IMR-90 (cell line): Measurements from ENCODE around the gene TMPRSS2. TPM values are rescaled to one million over a fixed set of nuclear protein-coding genes. Genes with fewer than 3 reads are reported as not detected.

Experiments used
- ATAC-seq: fragments of 200-7000 bp; cut with Tn5 transposase; 2 replicates; pipeline ENCODE4 v1.9.1; 2020; ENCODE audit warnings: low read depth, mild to moderate bottlenecking, moderate library complexity
- BruUV-seq: library from RNA; stranded (reverse); fragments of 400-500 nt; replicated peaks from 2 replicates; lab custom pipeline; 2021; lab: Mats Ljungman, UMichigan
- CTCF ChIA-PET: fragments of 300-600 bp; formaldehyde crosslinking; extraction: SDS; loops from one replicate; lab custom pipeline; 2021; ENCODE audit warnings: antibody characterized with exemption; lab: Yijun Ruan, JAX
- POLR2A ChIA-PET: fragments of 300-600 bp; sonication (Branson Sonifier 250); formaldehyde crosslinking; loops from one replicate; lab custom pipeline; 2022; ENCODE audit warnings: antibody characterized with exemption; ENCODE audit not compliant: unreplicated experiment; lab: Charles Lee
- DNase-seq: peaks from one replicate; pipeline ENCODE4 v3.0.0; 2013
- H2AFZ ChIP-seq: replicated peaks from 2 replicates; pipeline ENCODE3; 2013; ENCODE audit warnings: low read length, mild to moderate bottlenecking; ENCODE audit not compliant: poor library complexity
- H2AK5ac ChIP-seq: 2 replicates; pipeline ENCODE4 v1.6.1; 2013; ENCODE audit warnings: low read depth, low read length, inconsistent platforms
- H2AK9ac ChIP-seq: replicated peaks from 2 replicates; pipeline ENCODE3; 2013; ENCODE audit warnings: mild to moderate bottlenecking, low read depth, low read length, moderate library complexity; ENCODE audit not compliant: poor library complexity
- H2BK120ac ChIP-seq: 2 replicates; pipeline ENCODE4 v1.6.1; 2013; ENCODE audit warnings: low read depth, low read length, inconsistent platforms
- H2BK15ac ChIP-seq: 3 replicates; pipeline ENCODE4 v1.6.1; 2013; ENCODE audit warnings: low read depth, low read length, inconsistent platforms
- H2BK20ac ChIP-seq: 2 replicates; pipeline ENCODE4 v1.6.1; 2013; ENCODE audit warnings: low read depth, mild to moderate bottlenecking, inconsistent platforms, low read length, moderate library complexity
- H2BK5ac ChIP-seq: 2 replicates; pipeline ENCODE4 v1.6.1; 2013; ENCODE audit warnings: mild to moderate bottlenecking, low read depth, low read length, inconsistent platforms; ENCODE audit not compliant: poor library complexity, severe bottlenecking
- H3K14ac ChIP-seq: replicated peaks from 2 replicates; pipeline ENCODE4 v1.6.1; 2013; ENCODE audit warnings: low read depth, low read length, inconsistent platforms
- H3K18ac ChIP-seq: 2 replicates; pipeline ENCODE4 v1.6.1; 2013; ENCODE audit warnings: low read depth, low read length, control low read depth
- H3K23ac ChIP-seq: 2 replicates; pipeline ENCODE4 v1.6.1; 2013; ENCODE audit warnings: low read depth, low read length, inconsistent platforms
- H3K27ac ChIP-seq: 2 replicates; pipeline ENCODE4 v1.5.1; 2013; ENCODE audit warnings: mild to moderate bottlenecking, control low read depth, low read length; ENCODE audit not compliant: insufficient read depth
- H3K27me3 ChIP-seq: 2 replicates; pipeline ENCODE4 v1.6.1; 2013; ENCODE audit warnings: low read length; ENCODE audit not compliant: control insufficient read depth, insufficient read depth
- H3K36me3 ChIP-seq: 2 replicates; pipeline ENCODE4 v1.6.1; 2013; ENCODE audit warnings: low read length, mixed read lengths; ENCODE audit not compliant: control insufficient read depth, insufficient read depth
- H3K4ac ChIP-seq: 2 replicates; pipeline ENCODE4 v1.6.1; 2013; ENCODE audit warnings: low read depth, low read length, inconsistent platforms
- H3K4me1 ChIP-seq: 2 replicates; pipeline ENCODE4 v1.6.1; 2013; ENCODE audit warnings: low read length, mixed read lengths; ENCODE audit not compliant: control insufficient read depth, insufficient read depth
- H3K4me2 ChIP-seq: 2 replicates; pipeline ENCODE4 v1.6.1; 2013; ENCODE audit warnings: low read depth, mild to moderate bottlenecking, control low read depth, low read length, moderate library complexity
- H3K4me3 ChIP-seq: 2 replicates; pipeline ENCODE4 v1.5.1; 2013; ENCODE audit warnings: low read depth, mild to moderate bottlenecking, control low read depth, low read length, moderate library complexity; ENCODE audit not compliant: insufficient read depth
- H3K56ac ChIP-seq: 2 replicates; pipeline ENCODE4 v1.6.1; 2013; ENCODE audit warnings: low read length, inconsistent platforms; ENCODE audit not compliant: insufficient read depth; ENCODE audit errors: extremely low read depth
- H3K79me1 ChIP-seq, 2 experiments: 2 replicates each; pipeline ENCODE4 v1.6.1; 2013; ENCODE audit warnings: low read length in 2 of 2, inconsistent platforms in 1 of 2, low read depth in 1 of 2
- H3K9ac ChIP-seq: 2 replicates; pipeline ENCODE4 v1.6.1; 2013; ENCODE audit warnings: low read depth, low read length, control low read depth
- H3K9me1 ChIP-seq: 2 replicates; pipeline ENCODE4 v1.6.1; 2013; ENCODE audit warnings: low read length, inconsistent platforms; ENCODE audit not compliant: insufficient read depth
- H3K9me3 ChIP-seq: 2 replicates; pipeline ENCODE4 v1.6.1; 2013; ENCODE audit warnings: low read length; ENCODE audit not compliant: control insufficient read depth, insufficient read depth
- H4K20me1 ChIP-seq: 2 replicates; pipeline ENCODE4 v1.6.1; 2013; ENCODE audit warnings: low read length, inconsistent platforms; ENCODE audit not compliant: insufficient read depth
- H4K5ac ChIP-seq: 2 replicates; pipeline ENCODE4 v1.6.1; 2013; ENCODE audit warnings: mild to moderate bottlenecking, low read depth, low read length, control low read depth
- H4K8ac ChIP-seq, 2 experiments: 2 replicates each; pipeline ENCODE4 v1.6.1; 2013; ENCODE audit warnings: low read depth in 2 of 2, low read length in 2 of 2, control low read depth in 1 of 2, inconsistent platforms in 1 of 2
- H4K91ac ChIP-seq: 2 replicates; pipeline ENCODE4 v1.6.1; 2013; ENCODE audit warnings: low read depth, low read length, inconsistent platforms; ENCODE audit not compliant: insufficient read depth
- CEBPB ChIP-seq: IDR thresholded peaks from 2 replicates; pipeline ENCODE4 v1.6.1; 2012; ENCODE audit warnings: low read depth, low read length, improper control_type of control experiment
- CHD1 ChIP-seq: IDR thresholded peaks from 2 replicates; pipeline ENCODE4 v1.6.1; 2012; ENCODE audit warnings: low read depth, low read length, improper control_type of control experiment
- MAZ ChIP-seq: IDR thresholded peaks from 2 replicates; pipeline ENCODE4 v1.6.1; 2012; ENCODE audit warnings: low read depth, mild to moderate bottlenecking, low read length, improper control_type of control experiment, moderate library complexity, borderline replicate concordance
- POLR2A ChIP-seq: IDR thresholded peaks from 2 replicates; pipeline ENCODE4 v1.6.1; 2012; ENCODE audit warnings: mild to moderate bottlenecking, low read depth, low read length
- RAD21 ChIP-seq: IDR thresholded peaks from 2 replicates; pipeline ENCODE4 v1.6.1; 2012; ENCODE audit warnings: low read length, improper control_type of control experiment
- RCOR1 ChIP-seq: IDR thresholded peaks from 2 replicates; pipeline ENCODE4 v1.6.1; 2012; ENCODE audit warnings: mild to moderate bottlenecking, low read length, improper control_type of control experiment; ENCODE audit not compliant: insufficient replicate concordance
- RFX5 ChIP-seq: IDR thresholded peaks from 2 replicates; pipeline ENCODE4 v1.8.0; 2012; ENCODE audit warnings: low read depth, mild to moderate bottlenecking, low read length, moderate library complexity
- WGBS, 2 experiments: methylation state at CpG; one replicate each; pipeline versions ENCODE4 v1.1.5 to v1.1.7; 2013; ENCODE audit warnings: missing lambda C conversion rate in 2 of 2; ENCODE audit not compliant: insufficient read length in 1 of 2; ENCODE audit errors: extremely low coverage in 2 of 2; 5-methylcytosine and 5-hydroxymethylcytosine counted together
- dilution Hi-C: fragments of 300-500 bp; cut with HindIII; formaldehyde crosslinking; loops from one replicate; pipeline ENCODE4 v1.14.3; 2018; ENCODE audit warnings: low sequenced_read_pairs; ENCODE audit not compliant: unreplicated experiment
- in situ Hi-C: fragments of 300-500 bp; cut with MboI; formaldehyde crosslinking; loops from 3 replicates; pipeline ENCODE4 v1.14.3; 2019; ENCODE audit warnings: low sequenced_read_pairs, inconsistent platforms, mixed read lengths
- intact Hi-C: fragments of 100-400 bp; cut with micrococcal nuclease; formaldehyde crosslinking; loops from 2 replicates; pipeline ENCODE4 v1.10.0; 2022
- polyA plus RNA-seq, 3 experiments: library from polyadenylated mRNA; depleted of rRNA; stranded (reverse); fragments of >200 nt; gene quantifications; 2 replicates each; pipeline ENCODE4 v1.2.3, GENCODE V29; 2012; ENCODE audit warnings: low replicate concordance in 1 of 3
- total RNA-seq: library from RNA; depleted of rRNA; stranded (reverse); fragments of >200 nt; gene quantifications from 2 replicates; pipeline ENCODE4 v1.2.3, GENCODE V29; 2012

TMPRSS2 gene
- total and polyA plus RNA-seq, 2 of the 4 experiments (the other 2 are of a cell fraction): not detected

- no peaks in the 10 kb centered on the region for H3K9me1 ChIP-seq
- no peak overlapping the region for H4K91ac ChIP-seq
- no peak overlapping the region for H4K8ac ChIP-seq
- H3K18ac ChIP-seq: no peak overlapping the region
- H2BK120ac ChIP-seq: no peak overlapping the region
- no CpG with 5 or more reads among the region's 3 CpGs for WGBS, 2 experiments
- dilution Hi-C loops (no loop called here), intact Hi-C loops (no loop called here), in situ Hi-C loops (loop anchor here (10.0 kb wide), 1 partner anchor 105 kb away; no protein-coding TSS in a partner anchor)
- no TSS peak for BruUV-seq
- H3K4me2 ChIP-seq: no peak overlapping the region
- H2BK5ac ChIP-seq: no peak overlapping the region
- H2AFZ ChIP-seq: no peak overlapping the region
- no peak overlapping the region for H3K23ac ChIP-seq
- H2AK5ac ChIP-seq: no peak overlapping the region
- H3K4ac ChIP-seq: no peak overlapping the region
- POLR2A ChIA-PET: no interaction called here
- DNase-seq (no peak), ATAC-seq (no peak)
- no peak overlapping the region for H3K14ac ChIP-seq
- H3K36me3 ChIP-seq: no peaks in the 10 kb centered on the region
- H2BK15ac ChIP-seq: no peak overlapping the region
- no peak overlapping the region for H3K56ac ChIP-seq
- peaks cover 52% of the 10 kb centered on the region for H3K27me3 ChIP-seq
- no peaks in the 10 kb centered on the region for H4K20me1 ChIP-seq
- CTCF ChIA-PET: no interaction called here
- TF ChIP-seq POLR2A: no peak
- TF ChIP-seq RCOR1: no peak
- no peak for TF ChIP-seq RFX5
- no peak for TF ChIP-seq CHD1
- no peak for TF ChIP-seq MAZ
- no peak for TF ChIP-seq CEBPB
- no peak for TF ChIP-seq RAD21
- H3K27ac ChIP-seq: no peak overlapping the region
- no peak overlapping the region for H2BK20ac ChIP-seq
- no peak overlapping the region for H2AK9ac ChIP-seq
- no peaks in the 10 kb centered on the region for H3K4me1 ChIP-seq
- no peak overlapping the region for H4K5ac ChIP-seq
- H3K79me1 ChIP-seq: no peaks in the 10 kb centered on the region
- no peak overlapping the region for H3K4me3 ChIP-seq
- no peak overlapping the region for H3K9ac ChIP-seq
- H3K9me3 ChIP-seq: no peaks in the 10 kb centered on the region
Measured at GRCh38 chr21:41509733-41510132, 1.8 kb upstream of the TMPRSS2 start.
